ENCODE measurements around the gene P4HB. TPM values are rescaled to one million over a fixed set of nuclear protein-coding genes. Genes with fewer than 3 reads are reported as not detected.

Gene P4HB
- total RNA-seq, 4 donors from 2014 or later, result 685 to 999 (median 839) TPM

DNA sequence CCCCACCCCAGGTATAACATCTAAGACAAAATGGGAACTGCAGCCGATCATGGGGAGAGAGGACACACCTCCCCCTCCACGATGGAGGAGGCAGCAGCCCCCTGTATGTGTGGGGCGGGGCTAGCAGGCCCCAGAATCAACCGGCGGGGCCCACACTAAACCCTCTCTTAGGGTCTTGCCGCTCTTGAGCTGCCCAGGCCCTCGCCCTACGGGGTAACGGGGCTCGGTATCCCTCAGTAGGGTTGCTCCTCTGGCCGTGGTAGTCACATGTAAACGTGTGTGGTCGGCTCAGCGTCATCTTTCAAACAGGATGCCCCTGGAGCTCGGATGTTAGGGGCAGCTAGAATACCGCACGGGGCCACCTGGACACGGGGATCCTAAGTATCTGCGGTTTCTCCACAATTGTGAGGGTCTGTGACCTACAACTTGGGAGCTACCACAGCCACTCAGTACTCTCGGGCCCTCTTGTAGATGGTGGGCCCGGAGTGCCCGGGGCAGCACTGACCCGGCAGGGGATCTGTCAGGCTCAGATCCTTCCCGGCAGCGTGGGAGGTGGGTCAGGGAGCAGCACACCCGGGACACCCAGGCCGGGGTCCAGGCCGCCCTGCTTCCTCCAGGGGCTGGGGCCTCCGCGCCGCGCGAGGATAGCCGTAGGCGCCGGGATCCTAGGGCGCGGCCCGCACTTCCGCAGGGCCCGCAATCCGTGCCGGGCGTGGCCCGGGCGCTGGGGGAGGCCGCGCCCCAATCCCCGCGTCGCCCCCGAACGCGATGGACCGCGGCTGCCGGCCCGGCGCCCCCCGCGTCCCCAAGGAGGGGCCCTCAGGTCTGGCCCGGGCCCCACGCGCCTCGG lies 10.0 kb upstream of the P4HB start:
- intact Hi-C loops (cut with DNase I; ENCODE audit: low total_unique reads), result no loop called here
- peak in 1 of 2 donors; percentile 90 for DNase-seq (ENCODE audit: low spot score in 2 of 2)
- WGBS, 2 donors, result 4 to 6% methylated on average over 21 to 27 of the region's 65 CpGs
- H3K4me3 ChIP-seq (ENCODE audit: low read depth, poor library complexity, severe bottlenecking), result peak overlapping the region; percentile 56
- TF ChIP-seq POLR2A (IDR thresholded peaks at IDR 0.05), result no peak
- TF ChIP-seq, protein P1, sequence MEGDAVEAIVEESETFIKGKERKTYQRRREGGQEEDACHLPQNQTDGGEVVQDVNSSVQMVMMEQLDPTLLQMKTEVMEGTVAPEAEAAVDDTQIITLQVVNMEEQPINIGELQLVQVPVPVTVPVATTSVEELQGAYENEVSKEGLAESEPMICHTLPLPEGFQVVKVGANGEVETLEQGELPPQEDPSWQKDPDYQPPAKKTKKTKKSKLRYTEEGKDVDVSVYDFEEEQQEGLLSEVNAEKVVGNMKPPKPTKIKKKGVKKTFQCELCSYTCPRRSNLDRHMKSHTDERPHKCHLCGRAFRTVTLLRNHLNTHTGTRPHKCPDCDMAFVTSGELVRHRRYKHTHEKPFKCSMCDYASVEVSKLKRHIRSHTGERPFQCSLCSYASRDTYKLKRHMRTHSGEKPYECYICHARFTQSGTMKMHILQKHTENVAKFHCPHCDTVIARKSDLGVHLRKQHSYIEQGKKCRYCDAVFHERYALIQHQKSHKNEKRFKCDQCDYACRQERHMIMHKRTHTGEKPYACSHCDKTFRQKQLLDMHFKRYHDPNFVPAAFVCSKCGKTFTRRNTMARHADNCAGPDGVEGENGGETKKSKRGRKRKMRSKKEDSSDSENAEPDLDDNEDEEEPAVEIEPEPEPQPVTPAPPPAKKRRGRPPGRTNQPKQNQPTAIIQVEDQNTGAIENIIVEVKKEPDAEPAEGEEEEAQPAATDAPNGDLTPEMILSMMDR (IDR thresholded peaks at IDR 0.05), result no peak

DNA sequence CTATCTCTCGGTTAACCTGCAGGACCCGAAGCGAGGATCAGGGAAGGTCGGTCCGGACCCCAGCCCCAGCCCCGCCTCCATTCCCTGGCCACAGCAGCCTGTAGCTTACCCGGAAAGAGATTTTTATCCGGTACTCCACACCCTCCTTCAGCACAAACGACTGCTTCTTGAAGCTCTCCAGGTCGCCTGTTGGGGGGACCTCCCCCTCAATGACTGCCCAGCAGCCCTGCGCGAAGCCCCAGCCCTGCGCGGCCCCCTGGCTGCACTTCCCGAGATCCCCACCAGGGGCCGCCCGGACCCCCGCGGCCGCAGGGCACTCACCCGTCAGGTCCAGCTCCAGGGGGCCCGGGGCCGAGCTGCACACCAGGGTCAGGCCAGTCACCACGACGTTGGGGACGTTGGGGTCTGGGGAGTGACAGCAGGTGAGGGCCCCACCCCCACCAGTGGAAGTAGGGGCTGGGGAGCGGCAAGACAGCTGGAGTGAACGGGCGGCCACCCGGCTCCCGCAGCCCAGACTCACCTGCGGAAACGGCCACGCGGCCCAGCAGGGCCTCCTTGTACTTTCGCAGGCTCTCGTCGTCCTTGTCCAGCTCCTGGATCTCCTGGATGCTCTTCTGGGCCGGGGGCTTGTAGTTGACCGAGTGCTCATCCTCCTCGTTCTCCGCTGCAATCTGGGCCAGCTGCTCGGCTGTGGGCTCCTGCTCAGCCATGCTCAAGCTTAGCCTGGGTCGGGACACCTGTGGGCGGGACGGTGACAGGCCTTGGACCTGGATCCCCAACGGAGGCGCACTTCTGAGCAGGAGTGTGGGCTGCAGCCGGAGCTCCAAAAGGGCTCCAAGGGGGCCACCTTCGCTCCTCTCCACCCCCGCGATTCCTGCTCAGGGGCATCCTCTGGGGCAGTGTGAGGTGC lies 9.1 kb upstream of the P4HB start:
- no peak overlapping the region for H3K4me3 ChIP-seq (ENCODE audit: low read depth, poor library complexity, severe bottlenecking)
- TF ChIP-seq, protein P1 (IDR thresholded peaks at IDR 0.05), result peak in 1 of 3 donors; percentile 41
- TF ChIP-seq POLR2A (IDR thresholded peaks at IDR 0.05), result no peak
- intact Hi-C loops (cut with DNase I; ENCODE audit: low total_unique reads), result no loop called here
- DNase-seq (ENCODE audit: low spot score in 2 of 2), result no peak
- 55 to 60% methylated on average over 25 to 42 of the region's 52 CpGs for whole genome bisulfite sequencing, 2 donors

- WGBS, 2 donors, result 74 to 76% methylated on average over 23 to 26 of the region's 30 CpGs
- no peak overlapping the region for H3K4me3 ChIP-seq (ENCODE audit: low read depth, poor library complexity, severe bottlenecking)
- DNase-seq (ENCODE audit: low spot score in 2 of 2), result no peak
- intact Hi-C loops (cut with DNase I; ENCODE audit: low total_unique reads), result no loop called here
- TF ChIP-seq POLR2A (IDR thresholded peaks at IDR 0.05), result no peak
- TF ChIP-seq, protein P1 (IDR thresholded peaks at IDR 0.05), result no peak
These were observed 8.4 kb upstream of the P4HB start for GRCh38 chr17:81868674-81869220.

DNA sequence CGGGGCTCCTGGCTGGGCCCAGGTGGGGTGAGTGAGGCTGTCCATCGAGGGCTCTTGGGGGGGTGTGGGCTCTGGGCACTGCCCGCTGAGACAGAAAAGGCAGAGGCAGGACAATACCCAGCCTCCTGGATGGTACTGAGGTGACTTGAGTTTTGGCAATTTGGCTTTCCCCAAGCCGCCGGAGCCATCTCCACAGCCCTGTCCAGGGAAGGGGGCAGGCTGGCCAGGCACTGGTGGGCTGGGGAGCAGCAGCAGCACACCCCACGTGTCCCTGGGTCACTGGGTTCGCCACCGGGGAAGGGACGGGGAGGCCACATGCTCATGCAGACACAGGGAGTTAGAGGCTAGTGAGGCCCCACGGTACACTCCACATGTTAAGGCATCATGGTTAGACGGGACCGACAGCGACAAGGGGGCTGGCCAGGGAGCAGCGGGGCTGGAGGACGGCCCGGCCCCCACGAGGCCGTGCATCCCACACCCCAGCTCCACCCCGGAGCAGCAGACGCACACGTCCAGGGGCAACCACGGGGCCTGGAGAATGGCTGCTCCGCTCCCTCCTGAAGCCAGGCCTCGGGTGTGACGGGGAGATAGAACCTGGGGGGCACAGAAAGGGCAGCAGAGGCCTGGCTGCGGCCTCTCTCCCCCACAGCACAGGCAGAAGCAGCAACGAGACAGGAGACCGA lies 7.8 kb upstream of the P4HB start:
- no peak for DNase-seq (ENCODE audit: low spot score in 2 of 2)
- TF ChIP-seq, protein P1 (IDR thresholded peaks at IDR 0.05), result no peak
- no peak for TF ChIP-seq POLR2A (IDR thresholded peaks at IDR 0.05)
- 73 to 74% methylated on average over 9 to 26 of the region's 28 CpGs for WGBS, 2 donors
- no peak overlapping the region for H3K4me3 ChIP-seq (ENCODE audit: low read depth, poor library complexity, severe bottlenecking)
- intact Hi-C loops (cut with DNase I; ENCODE audit: low total_unique reads), result no loop called here

Measured in lower leg skin (tissue), 4 donors.